ENCODE measurements around the gene APRT.
A peak's percentile ranks its signal among the peaks of the same experiment; 100 is the strongest.
"Not testable (repeated sequence)": the region's sequence is repeated elsewhere in the genome, so short reads cannot be mapped to it uniquely, and the experiment has no call there.

Gene APRT

DNA sequence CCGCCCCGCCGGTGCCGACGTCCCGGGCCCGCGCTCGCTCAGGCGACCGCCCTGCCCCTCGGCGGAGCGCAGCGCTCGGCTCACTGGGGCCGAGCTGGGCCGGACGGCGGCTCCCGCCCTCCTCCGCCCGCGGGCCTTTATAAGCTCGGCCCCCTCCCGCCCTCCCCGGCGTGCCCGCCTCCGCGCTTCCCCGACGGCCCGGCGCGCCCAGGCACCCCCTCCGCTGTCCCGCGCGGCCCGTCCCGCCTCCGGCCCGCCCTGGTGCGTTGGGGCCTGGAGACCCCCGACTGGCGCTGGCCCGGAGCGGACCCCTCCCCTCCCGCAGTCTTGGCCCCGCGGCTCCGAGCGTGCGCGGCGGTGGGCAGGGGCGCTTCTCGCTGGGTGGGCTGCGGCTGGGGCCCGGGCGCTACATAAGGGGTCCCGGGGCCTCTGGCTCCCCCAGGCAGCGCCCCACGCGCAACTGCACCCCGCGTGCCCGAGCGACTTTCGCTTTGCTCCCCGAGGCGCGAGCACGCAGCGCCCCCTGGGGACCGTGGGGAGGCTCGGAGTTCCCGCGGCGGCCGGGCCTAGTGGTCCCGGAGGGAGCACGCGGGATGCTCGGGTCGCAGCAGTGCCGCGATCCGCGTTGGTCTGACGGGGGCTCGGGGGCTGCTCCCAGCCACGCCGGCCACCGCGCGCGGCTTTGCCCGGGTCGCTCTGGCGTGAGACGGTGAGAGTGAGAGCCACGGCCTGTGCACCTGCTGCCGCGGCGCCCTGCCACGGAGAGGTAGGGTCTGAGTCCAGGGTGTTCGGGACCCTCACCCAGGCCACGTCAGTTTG lies 26.4 kb downstream of the APRT start, which contains the start of gene PIEZO1:
TSS of gene PIEZO1 (minus strand) at position 115 of the 819 bp plus-strand sequence. CDS start 256 bp downstream, outside the sequence.
- peak; percentile 91 for DNase-seq

DNA sequence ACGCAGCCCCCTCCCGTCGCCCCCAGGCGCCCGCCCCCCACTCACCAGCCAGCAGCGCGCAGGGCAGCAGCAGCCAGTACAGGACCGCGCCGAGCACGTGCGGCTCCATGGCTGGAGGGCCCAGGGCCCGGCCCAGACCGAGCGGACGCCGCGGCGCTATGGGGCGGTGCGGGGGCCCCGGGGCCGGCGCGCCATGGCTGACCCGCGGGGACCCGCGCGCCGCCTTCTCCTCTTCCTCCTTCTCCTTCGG lies 26.9 kb downstream of the APRT start:
- DNase-seq, result no peak

DNA sequence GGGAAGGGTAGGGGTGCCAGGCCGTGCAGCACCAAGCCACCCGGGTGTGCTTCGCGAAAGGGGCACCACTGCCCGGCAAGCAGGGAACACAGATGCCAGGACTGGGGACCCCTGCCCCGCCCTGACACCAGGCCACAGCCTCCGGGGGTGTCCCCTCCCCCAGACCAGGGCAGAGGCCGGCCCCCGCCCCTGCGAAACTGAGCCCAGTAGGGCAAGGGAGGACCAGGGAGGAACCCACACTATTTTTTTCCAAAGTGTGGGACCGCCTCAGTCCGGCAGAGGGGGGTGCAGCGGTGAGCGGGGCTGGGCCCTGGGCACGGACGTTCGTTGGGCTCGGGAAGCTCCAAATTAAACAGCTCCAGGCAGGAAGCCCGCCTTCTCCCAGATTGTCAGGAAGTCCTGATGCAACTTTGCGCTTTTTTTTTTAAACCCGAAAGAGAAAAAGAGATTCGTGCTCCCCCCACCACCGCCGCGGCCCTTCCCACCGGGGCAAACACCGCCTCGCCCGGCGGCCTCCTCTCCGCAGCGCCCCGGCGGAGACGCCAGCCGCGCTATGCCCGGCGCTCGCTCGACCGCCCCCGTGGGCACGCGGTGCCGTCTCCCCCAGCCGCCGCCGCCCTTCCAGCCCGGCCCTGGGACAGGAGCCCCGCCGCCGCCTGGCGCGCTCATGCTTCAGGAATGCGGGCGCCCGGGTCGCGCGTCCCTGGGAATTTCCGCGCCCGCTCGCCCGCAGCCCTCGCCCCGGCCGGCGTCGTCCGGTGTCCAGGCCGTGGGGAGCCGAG lies 27.5 kb downstream of the APRT start:
- peak; percentile 52 for DNase-seq

DNA sequence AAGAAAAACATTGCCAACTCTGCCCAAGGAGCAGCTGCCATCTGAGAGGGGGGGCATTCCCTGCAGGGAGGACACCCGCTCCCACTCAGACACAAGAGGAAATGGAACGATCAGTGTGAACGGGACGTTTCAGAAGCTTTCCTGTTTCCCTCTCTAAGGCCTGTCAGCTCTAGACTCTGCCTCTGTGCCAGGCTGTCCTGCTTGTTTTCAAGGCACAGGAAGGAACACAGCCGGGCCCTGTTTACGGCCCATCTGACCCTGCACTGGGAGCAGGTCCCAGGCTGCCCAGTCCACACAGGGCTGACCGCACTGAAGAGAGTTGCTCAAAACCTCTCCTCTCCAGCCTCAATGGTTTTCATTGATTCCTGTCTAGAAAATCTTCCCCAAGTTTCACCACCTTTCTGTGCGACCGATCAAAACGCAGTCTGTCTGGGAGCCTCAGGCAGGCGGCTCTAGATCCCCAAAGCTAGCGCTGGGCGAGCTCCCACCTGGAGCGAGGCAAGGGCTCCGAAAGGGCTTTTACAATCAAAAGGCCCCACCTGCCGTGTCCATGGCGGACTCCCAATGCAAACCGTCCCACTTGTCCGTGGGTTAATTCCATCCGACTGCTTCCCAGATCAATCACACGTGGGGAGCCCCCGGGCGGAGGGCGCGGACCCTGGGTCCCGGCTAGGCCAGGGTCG lies 28.2 kb downstream of the APRT start:
- peak; percentile 39 for DNase-seq

DNA sequence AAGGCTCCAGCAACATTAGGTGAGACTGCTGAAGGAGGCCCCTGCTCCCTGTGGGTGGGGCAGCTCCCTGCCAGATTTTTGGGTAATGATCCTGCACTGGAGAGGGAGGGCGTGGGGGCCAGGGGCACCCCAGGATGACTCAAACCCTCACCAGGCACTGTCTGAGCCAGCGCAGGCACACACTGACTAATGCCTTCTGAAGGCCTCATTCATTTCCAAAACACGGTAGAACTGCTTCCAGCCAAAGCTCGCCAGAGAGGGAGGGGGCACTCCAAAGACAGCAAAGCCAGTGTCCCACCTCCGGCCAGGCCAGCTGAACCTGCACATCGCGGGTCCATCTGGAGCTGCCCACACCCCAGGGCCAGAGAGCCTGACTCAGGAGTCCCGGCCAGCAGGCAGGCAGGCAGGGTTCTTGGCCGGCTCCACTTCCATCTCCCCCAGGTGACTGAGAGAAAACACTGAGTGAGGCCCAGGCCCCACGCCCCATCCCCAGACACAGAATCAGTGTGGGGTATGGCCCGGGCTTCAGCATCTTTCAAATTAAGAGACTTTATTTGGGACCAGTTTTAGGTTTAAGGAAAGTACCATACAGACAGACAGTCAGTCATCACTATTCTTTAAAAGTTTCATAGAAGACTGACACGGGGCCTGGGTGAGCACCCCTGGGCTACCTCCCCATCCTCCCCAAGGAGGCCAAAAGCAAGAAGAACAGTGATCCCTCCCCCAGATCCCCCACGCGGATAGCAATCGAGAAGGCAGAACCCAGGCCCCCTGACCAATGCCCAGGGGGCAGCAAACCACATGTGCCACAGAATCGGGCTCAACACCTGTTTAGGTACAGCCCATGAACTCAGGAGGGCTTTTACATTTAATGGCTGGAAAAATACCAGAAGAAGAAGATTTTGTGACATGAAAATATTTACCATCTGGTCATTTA lies 29.0 kb downstream of the APRT start:
- DNase-seq, result peak; percentile 75

DNA sequence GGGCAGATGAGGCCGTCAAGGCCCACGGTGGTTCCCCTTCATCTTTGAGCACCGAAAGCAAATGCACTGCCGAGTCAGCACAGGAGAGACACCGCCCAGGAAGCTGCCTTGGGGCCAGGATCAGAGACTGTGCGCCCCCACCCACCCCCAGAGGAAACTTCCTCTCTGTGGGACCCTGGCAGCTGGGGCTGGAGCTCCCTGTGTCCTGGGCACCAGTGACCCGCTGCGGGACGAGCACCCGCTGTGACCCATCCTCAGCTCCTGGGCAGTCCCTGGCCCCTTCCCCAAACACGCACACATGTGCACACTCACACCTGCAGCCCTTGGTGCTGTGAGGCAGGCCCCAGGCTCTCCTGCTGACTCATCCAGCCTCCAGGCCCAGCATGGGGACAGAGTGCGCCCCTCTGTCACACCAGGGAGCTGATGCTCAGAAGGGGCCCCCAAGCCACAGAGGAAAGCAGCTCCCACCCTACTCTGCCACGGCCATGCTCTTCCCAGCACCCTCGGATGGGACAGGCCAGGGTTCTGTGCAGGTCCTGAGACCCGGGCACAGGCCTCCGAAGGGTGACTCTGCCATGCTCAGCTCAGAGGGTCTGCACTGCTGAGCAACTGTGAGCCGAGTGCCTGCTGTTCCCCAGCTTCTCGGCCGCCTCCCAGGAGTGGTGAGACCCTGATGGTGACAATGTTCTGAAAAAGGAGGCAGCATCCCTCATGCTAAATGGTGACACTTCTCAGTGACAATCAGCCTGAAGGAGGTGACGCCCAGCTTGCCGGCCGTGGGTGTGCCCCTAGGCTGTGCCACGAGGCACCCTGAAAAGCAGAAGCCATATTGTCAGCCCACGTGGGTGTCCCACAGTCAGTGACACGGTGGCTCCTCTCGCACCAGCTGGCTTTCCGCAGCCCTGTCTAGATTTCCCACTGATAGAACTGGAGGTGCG lies 30.3 kb downstream of the APRT start:
- peak; percentile 80 for DNase-seq

DNA sequence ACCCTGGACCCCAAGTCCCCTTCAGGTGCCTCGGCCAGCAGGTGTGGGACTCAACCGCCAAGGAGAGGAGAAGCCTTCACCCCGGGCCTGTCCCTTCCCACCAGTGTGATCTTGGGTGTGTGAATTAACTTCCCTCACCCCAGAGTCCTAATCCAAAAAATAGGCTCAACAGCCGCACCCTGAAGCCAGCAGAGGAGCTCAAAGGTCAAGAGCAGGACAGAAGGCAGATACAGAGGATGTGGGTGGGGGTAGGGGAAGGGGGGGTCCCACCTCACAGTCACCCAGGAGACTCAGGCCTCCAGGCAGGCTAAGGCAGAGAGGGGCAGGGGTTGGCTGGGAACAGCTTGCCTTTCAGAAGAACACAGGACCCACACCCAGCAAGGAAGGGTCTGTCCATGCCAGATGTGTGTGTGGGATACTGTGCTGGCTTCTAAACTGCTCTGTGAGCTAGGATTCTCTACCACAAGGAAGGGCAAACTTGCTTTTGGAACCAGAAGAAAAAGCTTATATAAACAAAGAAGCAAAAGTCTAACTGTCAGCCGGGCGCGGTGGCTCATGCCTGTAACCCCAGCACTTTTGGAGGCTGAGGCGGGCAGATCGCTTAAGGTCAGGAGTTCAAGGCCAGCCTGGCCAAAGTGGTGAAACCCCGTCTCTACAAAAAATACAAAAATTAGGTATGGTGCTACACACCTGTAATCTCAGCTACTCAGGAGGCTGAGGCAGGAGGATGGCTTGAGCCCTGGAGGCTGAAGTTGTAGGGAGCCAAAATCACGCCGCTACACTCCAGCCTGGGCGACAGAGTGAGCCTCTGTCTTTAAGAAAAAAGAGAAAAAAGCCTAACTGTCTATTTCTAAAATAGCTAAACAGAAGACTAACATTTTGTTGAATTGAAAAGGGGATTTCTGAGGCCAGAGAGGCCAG lies 31.3 kb downstream of the APRT start:
- no peak for DNase-seq

DNA sequence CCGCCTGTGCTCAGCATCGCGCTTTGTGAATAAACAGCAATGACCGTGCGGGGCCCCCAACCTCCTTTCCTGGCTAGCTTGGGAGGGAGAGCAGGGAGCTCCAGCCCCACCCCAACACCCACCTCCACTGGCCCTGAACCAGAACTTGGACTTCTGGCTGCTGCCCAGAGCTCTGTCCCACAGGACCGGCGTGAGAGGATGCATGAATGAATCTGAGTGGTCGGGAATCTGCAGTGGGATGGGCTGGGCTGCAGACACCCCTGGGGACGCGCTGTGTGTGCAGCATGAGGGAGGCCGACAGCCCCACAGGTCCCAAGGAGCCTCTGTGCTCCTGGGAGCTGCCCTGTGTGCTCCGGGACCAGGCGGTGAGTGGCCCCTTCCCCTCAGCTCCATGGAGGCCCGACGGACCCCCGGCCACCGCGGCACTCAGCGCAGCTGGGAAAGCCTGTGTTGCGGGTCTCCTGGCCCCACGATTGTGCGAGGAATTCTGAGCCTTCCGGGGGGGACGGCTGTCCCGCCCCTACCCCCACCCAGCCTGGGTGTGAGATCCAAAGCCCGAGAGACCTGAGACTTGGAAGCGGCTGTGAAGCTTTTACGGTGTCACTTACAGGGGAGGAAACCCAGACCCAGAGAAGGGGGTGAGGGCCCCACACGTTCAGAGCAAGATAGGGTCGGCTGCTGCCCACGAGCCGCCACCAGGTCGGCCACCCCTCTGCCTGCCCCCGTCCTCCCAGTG lies 32.2 kb downstream of the APRT start:
- no peak for DNase-seq

DNA sequence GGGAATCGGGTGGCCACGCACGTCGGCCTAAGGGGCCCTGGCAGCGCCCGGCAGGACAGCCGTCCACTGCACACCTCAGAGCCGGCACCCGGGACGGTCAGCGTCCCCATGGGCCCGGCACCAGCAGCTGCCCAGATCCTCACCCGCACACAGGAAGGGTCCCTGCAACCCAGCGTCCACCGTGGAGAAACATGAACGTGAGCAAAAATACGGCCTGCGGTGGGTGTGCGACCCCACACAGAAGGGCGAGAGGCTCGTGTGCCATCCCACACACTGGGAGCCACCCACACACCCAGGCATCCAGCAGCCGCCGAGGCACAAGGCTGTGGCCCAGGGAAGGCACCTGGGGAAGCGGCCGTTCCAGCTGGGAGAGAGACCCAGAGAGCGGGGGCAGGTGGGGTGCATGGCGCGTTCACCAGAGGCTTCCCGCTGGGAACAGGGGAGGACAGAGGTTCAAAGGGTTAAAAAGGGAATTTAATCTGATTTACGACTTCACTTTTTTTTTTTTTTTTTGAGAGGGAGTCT lies 33.1 kb downstream of the APRT start:
- no peak for DNase-seq

DNA sequence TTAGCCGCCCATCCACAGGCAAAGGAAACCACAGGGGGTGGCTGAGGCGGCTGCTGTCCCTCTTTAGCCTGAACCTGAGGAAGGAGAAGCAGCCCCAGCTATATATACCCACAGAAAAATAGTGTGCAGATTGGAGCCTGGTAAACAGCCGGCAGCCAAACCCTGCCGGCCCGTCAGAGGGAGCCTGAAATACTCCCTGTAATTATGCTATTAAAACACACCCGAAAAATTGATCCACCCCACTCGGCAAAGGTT lies 33.5 kb downstream of the APRT start:
- no peak for DNase-seq

DNA sequence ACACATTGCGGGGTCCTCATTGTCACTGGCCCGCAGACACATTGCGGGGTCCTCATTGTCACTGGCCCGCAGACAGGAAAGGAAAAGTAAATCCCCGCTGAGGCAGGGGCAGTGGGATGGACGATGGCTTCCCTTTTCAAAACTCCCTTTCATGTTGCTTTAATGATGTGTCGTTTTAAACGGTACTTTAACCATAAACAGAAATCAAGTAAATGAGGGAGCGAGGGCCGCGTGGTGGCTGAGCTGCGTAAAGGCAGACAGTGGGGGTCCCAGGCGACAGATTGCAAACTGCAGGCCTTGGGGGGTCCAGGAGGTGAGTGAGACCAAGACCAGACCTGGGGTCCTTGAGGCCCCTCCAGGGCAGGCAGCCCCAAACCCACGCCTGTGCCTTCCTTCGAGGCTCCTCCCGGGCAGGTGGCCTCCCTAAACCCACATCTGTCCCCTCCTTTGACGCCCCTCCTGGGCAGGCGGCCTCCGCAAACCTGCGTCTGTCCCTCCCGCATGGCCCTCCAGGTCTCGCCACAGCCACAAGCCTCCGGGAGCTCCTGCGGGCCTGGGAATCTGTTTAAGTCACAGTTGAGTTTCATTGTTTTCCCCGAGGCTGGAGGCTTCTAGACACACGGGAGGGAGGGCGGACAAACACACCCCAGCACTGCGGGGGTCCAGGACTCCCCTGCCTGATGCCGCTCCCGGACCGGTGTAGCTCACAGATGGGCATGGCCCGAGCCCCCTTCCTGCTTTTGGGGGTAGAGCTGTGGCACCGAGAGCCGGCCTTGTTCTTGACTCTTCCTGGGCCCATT lies 34.1 kb downstream of the APRT start:
- DNase-seq, result no peak

DNA sequence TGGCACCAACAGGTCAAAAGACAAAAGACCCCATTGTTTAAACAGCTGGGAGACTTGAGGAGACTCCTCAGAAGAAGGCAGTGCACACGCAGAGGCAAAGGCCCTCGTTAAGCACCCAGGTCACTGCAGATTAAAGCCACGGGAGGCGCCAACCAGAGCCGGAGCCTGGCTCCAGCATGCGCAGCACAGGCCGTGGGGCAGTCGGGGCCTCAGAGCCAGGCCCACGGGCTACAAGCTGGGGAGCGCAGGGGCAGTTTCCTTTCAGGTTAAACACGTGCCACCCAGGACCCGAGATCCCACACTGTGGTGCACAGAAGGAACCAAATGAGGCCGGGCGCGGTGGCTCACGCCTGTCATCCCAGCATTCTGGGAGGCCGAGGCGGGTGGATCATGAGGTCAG lies 35.9 kb downstream of the APRT start:
- DNase-seq, result no peak

DNA sequence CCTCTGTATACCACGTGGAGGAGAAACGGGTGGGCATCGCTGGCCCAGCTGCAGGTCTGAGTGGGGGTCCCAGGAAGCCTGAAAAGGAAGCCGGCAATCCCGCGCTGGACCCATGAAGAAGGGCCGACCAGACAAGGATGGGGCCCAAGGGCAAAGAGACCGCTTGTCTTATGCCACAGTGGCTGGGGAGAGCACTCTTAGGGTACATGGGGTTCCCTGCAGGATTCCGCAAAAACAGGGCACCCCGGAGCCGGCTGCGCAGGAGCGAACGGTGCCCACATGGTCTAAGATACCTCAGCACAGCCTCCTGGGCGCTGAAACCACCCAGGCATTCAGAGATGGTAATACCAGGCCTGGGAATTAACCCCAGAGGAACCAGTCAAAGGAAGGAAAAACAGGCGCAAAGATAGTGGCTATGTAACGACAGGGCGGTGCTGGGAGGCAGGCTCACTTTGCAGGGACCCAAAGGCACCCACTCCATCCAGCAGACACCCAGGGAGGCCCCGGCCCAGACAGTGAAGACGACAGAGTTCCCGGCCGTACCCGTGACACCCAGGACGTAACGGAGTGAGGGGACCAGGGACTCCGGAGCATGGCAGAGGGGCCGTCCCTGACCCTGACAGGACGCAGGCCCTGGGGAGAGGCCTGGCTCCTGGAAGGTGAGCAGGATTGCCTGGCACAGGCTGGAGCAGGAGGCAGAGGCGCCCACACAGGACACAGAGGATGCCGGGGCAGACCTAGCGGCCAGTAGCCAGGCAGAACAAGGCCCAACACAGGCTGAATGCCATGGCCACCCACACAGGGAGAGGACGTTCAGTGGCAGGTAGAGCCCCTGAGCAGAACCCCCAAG lies 37.0 kb downstream of the APRT start:
- no peak for DNase-seq

DNA sequence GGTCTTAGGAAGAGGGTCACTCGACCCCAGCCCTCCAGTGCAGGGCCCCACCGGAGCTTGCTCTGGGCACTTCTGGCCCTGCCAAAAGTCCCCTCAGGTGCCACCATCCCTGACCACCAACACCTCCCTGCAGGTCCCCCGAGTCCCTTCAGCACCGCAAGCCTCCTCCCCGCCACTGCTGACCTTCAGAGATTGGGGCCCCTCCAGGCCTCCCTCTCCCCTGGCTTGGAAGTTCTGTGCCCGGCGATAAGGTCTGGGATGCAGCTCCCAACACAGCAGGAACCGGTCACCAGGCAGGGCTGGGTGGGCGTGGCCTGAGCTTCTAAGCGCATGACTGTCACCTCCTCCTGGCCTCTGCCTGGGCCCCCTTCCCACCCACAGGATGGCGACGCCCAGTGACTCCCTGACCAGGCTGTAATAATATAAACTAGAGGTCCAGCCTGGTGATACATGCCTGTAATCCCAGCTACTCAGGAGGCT lies 37.9 kb downstream of the APRT start:
- no peak for DNase-seq

DNA sequence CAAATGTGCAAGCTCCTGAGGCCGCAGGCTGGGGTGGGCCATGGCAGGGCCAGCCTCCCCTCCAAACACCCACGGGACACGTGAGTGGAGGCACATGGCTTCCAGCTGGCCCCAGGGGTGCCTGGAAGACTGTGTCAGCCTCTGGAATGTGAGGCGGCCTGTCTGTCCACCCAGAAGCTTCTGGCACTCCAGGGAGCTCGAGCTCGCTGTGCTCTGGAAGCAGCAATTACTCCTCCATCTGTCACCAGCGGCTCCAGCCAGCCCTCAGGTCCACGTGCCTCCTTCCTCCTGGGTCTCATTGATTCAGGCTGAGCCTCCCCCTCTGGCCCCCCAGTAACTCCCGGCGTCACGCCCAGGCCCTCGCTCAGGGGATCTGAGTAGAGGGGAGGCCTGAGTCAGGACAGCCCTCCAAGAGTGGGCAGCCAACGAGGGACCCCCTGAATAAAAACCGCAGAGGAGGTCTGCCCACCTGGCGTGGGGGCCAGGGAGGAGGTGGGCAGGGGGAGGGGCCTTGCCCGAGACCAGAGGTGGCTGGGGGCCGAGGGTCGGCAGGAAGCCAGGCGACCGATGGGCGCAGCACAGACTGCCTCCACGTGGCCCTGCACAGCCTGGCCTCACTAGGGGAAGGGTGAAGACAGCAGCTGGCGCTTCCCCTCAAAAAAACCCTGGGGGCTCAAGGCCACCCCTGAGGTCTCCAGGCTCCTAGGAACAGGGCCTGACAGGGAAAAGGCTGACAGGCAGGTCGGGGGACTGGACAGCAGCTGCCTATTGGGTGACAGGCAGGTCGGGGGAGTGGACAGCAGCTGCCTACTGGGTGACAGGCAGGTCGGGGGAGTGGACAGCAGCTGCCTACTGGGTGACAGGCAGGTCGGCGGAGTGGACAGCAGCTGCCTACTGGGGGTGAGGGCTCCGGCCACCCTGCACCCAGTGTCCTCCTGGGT lies 38.6 kb downstream of the APRT start:
- no peak for DNase-seq

DNA sequence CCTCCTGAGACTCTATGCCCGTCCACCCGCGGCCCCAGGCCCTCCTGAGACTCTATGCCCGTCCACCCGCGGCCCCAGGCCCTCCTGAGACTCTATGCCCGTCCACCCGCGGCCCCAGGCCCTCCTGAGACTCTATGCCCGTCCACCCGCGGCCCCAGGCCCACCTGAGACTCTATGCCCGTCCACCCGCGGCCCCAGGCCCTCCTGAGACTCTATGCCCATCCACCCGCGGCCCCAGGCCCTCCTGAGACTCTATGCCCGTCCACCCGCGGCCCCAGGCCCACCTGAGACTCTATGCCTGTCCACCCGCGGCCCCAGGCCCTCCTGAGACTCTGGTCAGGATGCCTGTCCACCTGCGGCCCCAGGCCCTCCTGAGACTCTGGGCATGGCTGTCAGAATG lies 39.9 kb downstream of the APRT start:
- DNase-seq, result not testable (repeated sequence)
